GM23338 (cell line): Measurements from ENCODE around the gene HAL. TPM values are rescaled to one million over a fixed set of nuclear protein-coding genes. Genes with fewer than 3 reads are reported as not detected.

Experiments used
- ATAC-seq: fragments of 200-7000 bp; cut with Tn5 transposase; 3 replicates; pipeline ENCODE4 v1.9.1; 2020
- DNase-seq: peaks from one replicate; pipeline ENCODE4 v3.0.0-alpha.2; 2015; ENCODE audit warnings: low spot score
- H2AFZ ChIP-seq: fragments of 200-600 bp; sonication (generic); 2 replicates; pipeline ENCODE4 v1.8.0; 2016; ENCODE audit warnings: antibody characterized with exemption, mild to moderate bottlenecking, moderate library complexity
- H3F3A ChIP-seq: fragments of 200-600 bp; sonication (generic); replicated peaks from 2 replicates; pipeline ENCODE4 v1.8.0; 2017; ENCODE audit warnings: antibody characterized with exemption, mixed run types, low read depth
- H3K27ac ChIP-seq: fragments of 200-600 bp; sonication (generic); 2 replicates; pipeline ENCODE4 v1.6.1; 2016; ENCODE audit warnings: low read depth
- H3K27me3 ChIP-seq: fragments of 200-600 bp; sonication (generic); 2 replicates; pipeline ENCODE4 v1.8.0; 2016; ENCODE audit warnings: mild to moderate bottlenecking, mixed run types, moderate library complexity; ENCODE audit not compliant: insufficient read depth
- H3K36me3 ChIP-seq: fragments of 200-600 bp; sonication (generic); 2 replicates; pipeline ENCODE4 v1.8.0; 2016; ENCODE audit warnings: mild to moderate bottlenecking; ENCODE audit not compliant: insufficient read depth
- H3K4me1 ChIP-seq: fragments of 200-600 bp; sonication (generic); 2 replicates; pipeline ENCODE4 v1.8.0; 2016; ENCODE audit warnings: mild to moderate bottlenecking, moderate library complexity; ENCODE audit not compliant: insufficient read depth
- H3K4me2 ChIP-seq: fragments of 200-600 bp; sonication (generic); 2 replicates; pipeline ENCODE4 v1.7.1; 2017; ENCODE audit warnings: mixed run types
- H3K4me3 ChIP-seq: fragments of 200-600 bp; sonication (generic); 2 replicates; pipeline ENCODE4 v1.6.1; 2016; ENCODE audit warnings: mixed run types
- H3K79me2 ChIP-seq: fragments of 200-600 bp; sonication (generic); replicated peaks from 2 replicates; pipeline ENCODE4 v1.8.0; 2017; ENCODE audit warnings: mild to moderate bottlenecking; ENCODE audit not compliant: insufficient read depth
- H3K9me2 ChIP-seq: fragments of 200-600 bp; sonication (generic); 2 replicates; pipeline ENCODE4 v1.8.0; 2017; ENCODE audit not compliant: insufficient read depth
- H4K20me1 ChIP-seq: fragments of 200-600 bp; sonication (generic); replicated peaks from 2 replicates; pipeline ENCODE4 v1.8.0; 2017; ENCODE audit warnings: mild to moderate bottlenecking; ENCODE audit not compliant: insufficient read depth
- H3K27ac Mint-ChIP-seq: 2 replicates; pipeline ENCODE4 v1.8.0; 2020; ENCODE audit warnings: inconsistent platforms, mild to moderate bottlenecking, moderate library complexity, mixed read lengths
- H3K27me3 Mint-ChIP-seq: 3 replicates; pipeline ENCODE4 v1.8.0; 2022; ENCODE audit warnings: low read depth, mild to moderate bottlenecking, moderate library complexity, mixed read lengths, inconsistent platforms; ENCODE audit not compliant: insufficient read depth, poor library complexity
- H3K36me3 Mint-ChIP-seq: 3 replicates; pipeline ENCODE4 v1.8.0; 2021; ENCODE audit warnings: low read depth, mild to moderate bottlenecking, inconsistent platforms, moderate library complexity, mixed read lengths
- H3K4me1 Mint-ChIP-seq: 3 replicates; pipeline ENCODE4 v1.8.0; 2020; ENCODE audit warnings: mild to moderate bottlenecking, inconsistent platforms, mixed read lengths
- H3K4me3 Mint-ChIP-seq: 3 replicates; pipeline ENCODE4 v1.8.0; 2021; ENCODE audit warnings: moderate library complexity, mild to moderate bottlenecking, inconsistent platforms, mixed read lengths
- H3K9me3 Mint-ChIP-seq: 3 replicates; pipeline ENCODE4 v1.8.0; 2020; ENCODE audit warnings: moderate library complexity, mild to moderate bottlenecking, inconsistent platforms, mixed read lengths
- CREB1 ChIP-seq: fragments of 250-450 bp; sonication (Bioruptor Pico); IDR thresholded peaks from 2 replicates; pipeline ENCODE4 v1.5.0; 2020; ENCODE audit warnings: low read depth, mild to moderate bottlenecking, moderate library complexity
- CTCF ChIP-seq, 2 experiments: fragments of 200-600 bp in 1 of 2; sonication (generic) in 1 of 2; conservative IDR thresholded peaks; 2 replicates each; pipeline versions ENCODE4 v1.5.1 to v1.6.1; 2016 to 2017; ENCODE audit warnings: antibody characterized with exemption in 2 of 2, low read depth in 2 of 2, mild to moderate bottlenecking in 2 of 2, moderate library complexity in 1 of 2
- ETS1 ChIP-seq: IDR thresholded peaks from 2 replicates; pipeline ENCODE4 v1.6.1; 2016; ENCODE audit warnings: antibody characterized with exemption
- EZH2 ChIP-seq: fragments of 200-600 bp; sonication (generic); IDR thresholded peaks from one replicate; pipeline ENCODE4 v1.8.0; 2017; ENCODE audit warnings: antibody characterized with exemption, mild to moderate bottlenecking, low read depth; ENCODE audit not compliant: unreplicated experiment
- EZH2phosphoT487 ChIP-seq: fragments of 200-600 bp; sonication (generic); IDR thresholded peaks from one replicate; pipeline ENCODE4 v1.8.1; 2018; ENCODE audit warnings: antibody characterized with exemption; ENCODE audit not compliant: unreplicated experiment
- JUNB ChIP-seq: IDR thresholded peaks from one replicate; pipeline ENCODE4 v1.6.1; 2016; ENCODE audit warnings: antibody characterized with exemption; ENCODE audit not compliant: unreplicated experiment
- NANOG ChIP-seq: IDR thresholded peaks from 2 replicates; pipeline ENCODE4 v1.6.1; 2016; ENCODE audit warnings: antibody characterized with exemption, borderline replicate concordance
- POLR2AphosphoS5 ChIP-seq: IDR thresholded peaks from 2 replicates; pipeline ENCODE4 v1.6.1; 2016; ENCODE audit warnings: antibody characterized with exemption, low read depth
- REST ChIP-seq: IDR thresholded peaks from one replicate; pipeline ENCODE4 v1.6.1; 2018; ENCODE audit warnings: antibody characterized with exemption; ENCODE audit not compliant: unreplicated experiment
- STAT1 ChIP-seq: IDR thresholded peaks from one replicate; pipeline ENCODE4 v1.6.1; 2016; ENCODE audit warnings: antibody characterized with exemption; ENCODE audit not compliant: unreplicated experiment
- ZNF114 ChIP-seq: fragments of 250-450 bp; sonication (Bioruptor Pico); IDR thresholded peaks from 2 replicates; pipeline ENCODE4 v1.5.0; 2020; ENCODE audit warnings: mild to moderate bottlenecking, moderate library complexity
- ZNF331 ChIP-seq: fragments of 250-450 bp; sonication (Bioruptor Pico); IDR thresholded peaks from 2 replicates; pipeline ENCODE4 v1.5.0; 2020; ENCODE audit warnings: low read depth, mild to moderate bottlenecking, moderate library complexity
- ZNF462 ChIP-seq: fragments of 250-450 bp; sonication (Bioruptor Pico); IDR thresholded peaks from 2 replicates; pipeline ENCODE4 v1.5.0; 2020; ENCODE audit warnings: mild to moderate bottlenecking, moderate library complexity
- polyA plus RNA-seq: library from polyadenylated mRNA; unstranded; fragments of >200 nt; fragmentation: Nextera tagmentation; extraction: Ambion mirVana; gene quantifications from 2 replicates; pipeline ENCODE4 v1.2.1, GENCODE V29; 2016
- total RNA-seq: library from RNA; depleted of rRNA; stranded (reverse); fragments of >200 nt; shearing (Covaris generic); gene quantifications from 2 replicates; pipeline ENCODE4 v1.2.3, GENCODE V29; 2014

Gene HAL
- total and polyA plus RNA-seq, 2 experiments from 2014 or later = 0.17 to 0.24 TPM

- Mint-ChIP-seq H3K27me3 (peaks cover 4% of the 10 kb centered on the region), H3K4me1 (peaks cover 17% of the 10 kb centered on the region; the same call in 2 of the 3 replicates), H3K9me3 (no peaks in the 10 kb centered on the region; the same call in 2 of the 3 replicates), H3K36me3 (no peaks in the 10 kb centered on the region), H3K4me3 (no peak overlapping the region), H3K27ac (no peak overlapping the region)
- DNase-seq (no peak), ATAC-seq (no peak)
- no peak overlapping the region for H2AFZ ChIP-seq
- peaks cover 12% of the 10 kb centered on the region for H3K4me1 ChIP-seq
- no peaks in the 10 kb centered on the region for H3K36me3 ChIP-seq
- H3K27ac ChIP-seq = no peak overlapping the region
- no peaks in the 10 kb centered on the region for H3K27me3 ChIP-seq
- no peak overlapping the region for H3K4me2 ChIP-seq
- H3F3A ChIP-seq = no peaks in the 10 kb centered on the region
- no peak overlapping the region for H3K4me3 ChIP-seq
- H4K20me1 ChIP-seq = no peaks in the 10 kb centered on the region
- peaks cover 6% of the 10 kb centered on the region; the same call in 1 of the 2 replicates for H3K9me2 ChIP-seq
- H3K79me2 ChIP-seq = no peaks in the 10 kb centered on the region
- no peak for TF ChIP-seq ZNF462 (CRISPR knock-in tag)
- no peak for TF ChIP-seq CREB1 (CRISPR knock-in tag)
- TF ChIP-seq ZNF114 = no peak
- TF ChIP-seq CTCF (conservative IDR thresholded peaks at IDR 0.05; ENCODE audit: low read depth in 2 of 2) = no peak
- TF ChIP-seq EZH2phosphoT487 = no peak
- TF ChIP-seq EZH2 = no peak
- no peak for TF ChIP-seq POLR2AphosphoS5
- no peak for TF ChIP-seq NANOG
- no peak for TF ChIP-seq ZNF331 (CRISPR knock-in tag)
- TF ChIP-seq REST = no peak
- TF ChIP-seq STAT1 = no peak
- no peak for TF ChIP-seq ETS1
- TF ChIP-seq JUNB = no peak
Observed at GRCh38 chr12:95951515-95951914, 44.6 kb downstream of the HAL start.
